Caco-2 (cell line): ENCODE measurements around the gene WDR75. TPM values are rescaled to one million over a fixed set of nuclear protein-coding genes. Genes with fewer than 3 reads are reported as not detected.
A peak's percentile ranks its signal among the peaks of the same experiment; 100 is the strongest.

ENCODE experiments used
- BruUV-seq: library from RNA; stranded (reverse); fragments of 400-500 nt; replicated peaks from 2 replicates; lab custom pipeline; 2021; lab: Mats Ljungman, UMichigan
- CTCF ChIA-PET: fragments of 300-600 bp; sonication (Branson Sonifier 250); formaldehyde crosslinking; loops from one replicate; lab custom pipeline; 2022; ENCODE audit warnings: antibody characterized with exemption; lab: Charles Lee
- POLR2A ChIA-PET: fragments of 300-600 bp; sonication (Branson Sonifier 250); formaldehyde crosslinking; loops from one replicate; lab custom pipeline; 2022; ENCODE audit warnings: antibody characterized with exemption; lab: Charles Lee
- DNase-seq, 2 experiments: peaks; one replicate each; pipeline versions ENCODE4 v3.0.0 to v3.0.0-alpha.2; 2020 to 2022
- H3K27me3 ChIP-seq: replicated peaks from 2 replicates; pipeline ENCODE4 v1.6.0; 2011; ENCODE audit warnings: low read length; ENCODE audit not compliant: control insufficient read depth, insufficient read depth
- H3K36me3 ChIP-seq: 2 replicates; pipeline ENCODE4 v1.5.1; 2011; ENCODE audit warnings: low read length; ENCODE audit not compliant: control insufficient read depth, insufficient read depth
- H3K4me1 ChIP-seq: fragments of 250-450 bp; sonication (Bioruptor Pico); 2 replicates; pipeline ENCODE4 v1.5.1; 2020; ENCODE audit warnings: mild to moderate bottlenecking
- H3K4me3 ChIP-seq: 2 replicates; pipeline ENCODE4 v1.5.1; 2011; ENCODE audit warnings: low read depth, mild to moderate bottlenecking, control low read depth, low read length
- H3K9me3 ChIP-seq: fragments of 250-450 bp; sonication (Bioruptor Pico); 2 replicates; pipeline ENCODE4 v1.5.1; 2020; ENCODE audit warnings: mild to moderate bottlenecking, moderate library complexity
- H3K27ac Mint-ChIP-seq: one replicate; pipeline ENCODE4 v1.8.0; 2022; ENCODE audit warnings: mixed read lengths; ENCODE audit not compliant: unreplicated experiment
- H3K27me3 Mint-ChIP-seq: one replicate; pipeline ENCODE4 v1.8.0; 2022; ENCODE audit warnings: mixed read lengths; ENCODE audit not compliant: insufficient read depth, unreplicated experiment
- H3K36me3 Mint-ChIP-seq: one replicate; pipeline ENCODE4 v1.8.0; 2022; ENCODE audit warnings: mild to moderate bottlenecking, mixed read lengths; ENCODE audit not compliant: insufficient read depth, unreplicated experiment
- H3K4me1 Mint-ChIP-seq: one replicate; pipeline ENCODE4 v1.8.0; 2022; ENCODE audit warnings: low read depth, mixed read lengths; ENCODE audit not compliant: unreplicated experiment
- H3K4me3 Mint-ChIP-seq: one replicate; pipeline ENCODE4 v1.8.0; 2022; ENCODE audit warnings: mild to moderate bottlenecking, moderate library complexity, mixed read lengths; ENCODE audit not compliant: unreplicated experiment
- H3K9me3 Mint-ChIP-seq: one replicate; pipeline ENCODE4 v1.8.0; 2022; ENCODE audit warnings: mixed read lengths; ENCODE audit not compliant: unreplicated experiment
- intact Hi-C: fragments of 100-400 bp; cut with micrococcal nuclease; formaldehyde crosslinking; loops from one replicate; pipeline ENCODE4 v1.10.0; 2022; ENCODE audit not compliant: unreplicated experiment
- total RNA-seq: library from RNA; stranded (reverse); gene quantifications from 2 replicates; pipeline ENCODE4 v1.2.3, GENCODE V29; 2022
- TF ChIP-seq, protein P1 (sequence below), 2 experiments: fragments of 200-600 bp in 1 of 2; IDR thresholded peaks; 1 replicate in 1 of 2; 2 replicates in 1 of 2; pipeline versions ENCODE4 v1.5.1 to v1.8.0; 2011 to 2022; ENCODE audit warnings: antibody characterized with exemption in 1 of 2, control low read depth in 1 of 2, inconsistent platforms in 1 of 2, low read depth in 1 of 2, low read length in 1 of 2, mild to moderate bottlenecking in 1 of 2, moderate library complexity in 1 of 2; ENCODE audit not compliant: insufficient read depth in 1 of 2, severe bottlenecking in 1 of 2, unreplicated experiment in 1 of 2

Gene WDR75
- total RNA-seq, 1 experiment from 2014 or later, result 50.2 TPM

DNA sequence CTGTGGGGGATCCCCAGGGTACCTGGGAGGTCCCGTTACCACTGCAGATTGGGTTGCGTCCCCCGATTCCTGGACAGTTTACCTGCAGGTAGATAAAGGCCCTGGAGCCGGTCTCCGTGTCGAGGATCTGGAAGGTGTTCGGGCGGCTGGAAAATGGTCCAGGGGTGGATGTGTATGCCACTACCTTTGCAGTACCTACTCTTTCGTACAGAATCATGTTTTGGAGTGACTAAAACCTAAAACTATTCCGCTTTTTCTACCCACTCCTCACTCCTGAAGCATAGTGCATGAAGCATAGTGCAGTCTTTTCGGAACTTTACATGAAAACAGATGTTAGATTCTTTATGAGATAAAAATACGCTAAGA, 418 bp downstream of the WDR75 start:
- ChIA-PET CTCF (no interaction called here), POLR2A (interaction anchor here (1.5 kb wide), 2 partner anchors 118 to 139 kb away, joined by 3 to 9 read pairs; partner anchors contain the start of gene SLC40A1)
- Histone ChIP-seq H3K36me3 (no peaks in the 10 kb centered on the region; the same call in 1 of the 2 replicates), H3K9me3 (no peaks in the 10 kb centered on the region), H3K27me3 (no peaks in the 10 kb centered on the region), H3K4me1 (0 out of 2 replicates have a peak, but pooled peaks cover 4% of the 10 kb centered on the region), H3K4me3 (peak overlapping the region; percentile 47)
- TSS peak; percentile 83 for BruUV-seq
- intact Hi-C loops, result loop anchor here (10.0 kb wide), 1 partner anchor 323 kb away; the partner anchor contains the start of gene OSGEPL1
- Mint-ChIP-seq H3K27ac (peak overlapping the region; percentile 98), H3K9me3 (no peaks in the 10 kb centered on the region), H3K27me3 (no peaks in the 10 kb centered on the region), H3K36me3 (peaks cover 10% of the 10 kb centered on the region), H3K4me1 (no peaks in the 10 kb centered on the region), H3K4me3 (peak overlapping the region; percentile 99)
- TF ChIP-seq, protein P1, sequence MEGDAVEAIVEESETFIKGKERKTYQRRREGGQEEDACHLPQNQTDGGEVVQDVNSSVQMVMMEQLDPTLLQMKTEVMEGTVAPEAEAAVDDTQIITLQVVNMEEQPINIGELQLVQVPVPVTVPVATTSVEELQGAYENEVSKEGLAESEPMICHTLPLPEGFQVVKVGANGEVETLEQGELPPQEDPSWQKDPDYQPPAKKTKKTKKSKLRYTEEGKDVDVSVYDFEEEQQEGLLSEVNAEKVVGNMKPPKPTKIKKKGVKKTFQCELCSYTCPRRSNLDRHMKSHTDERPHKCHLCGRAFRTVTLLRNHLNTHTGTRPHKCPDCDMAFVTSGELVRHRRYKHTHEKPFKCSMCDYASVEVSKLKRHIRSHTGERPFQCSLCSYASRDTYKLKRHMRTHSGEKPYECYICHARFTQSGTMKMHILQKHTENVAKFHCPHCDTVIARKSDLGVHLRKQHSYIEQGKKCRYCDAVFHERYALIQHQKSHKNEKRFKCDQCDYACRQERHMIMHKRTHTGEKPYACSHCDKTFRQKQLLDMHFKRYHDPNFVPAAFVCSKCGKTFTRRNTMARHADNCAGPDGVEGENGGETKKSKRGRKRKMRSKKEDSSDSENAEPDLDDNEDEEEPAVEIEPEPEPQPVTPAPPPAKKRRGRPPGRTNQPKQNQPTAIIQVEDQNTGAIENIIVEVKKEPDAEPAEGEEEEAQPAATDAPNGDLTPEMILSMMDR (IDR thresholded peaks at IDR 0.05; ENCODE audit: insufficient read depth in 1 of 2, low read depth in 1 of 2, low read length in 1 of 2, severe bottlenecking in 1 of 2, unreplicated experiment in 1 of 2), result no peak
- DNase-seq, result no peak

DNA sequence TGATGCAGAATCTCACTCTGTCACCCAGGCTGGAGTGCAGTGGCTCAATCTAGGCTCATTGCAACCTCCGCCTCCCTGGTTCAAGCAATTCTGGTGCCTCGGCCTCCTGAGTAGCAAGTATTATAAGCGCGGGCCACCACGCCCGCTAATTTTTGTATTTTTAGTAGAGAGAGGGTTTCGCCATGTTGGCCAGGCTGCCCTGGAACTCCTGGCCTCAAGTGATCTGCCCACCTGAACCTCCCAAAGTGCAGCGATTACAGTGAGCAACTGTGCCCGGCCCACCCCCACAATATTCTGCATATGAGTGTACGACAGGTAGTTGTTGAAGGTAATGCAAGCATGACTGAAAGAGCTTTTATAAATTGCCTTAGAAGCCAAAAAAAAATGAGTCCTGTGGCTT, 1.2 kb downstream of the WDR75 start:
- Mint-ChIP-seq H3K27ac (no peak overlapping the region), H3K4me1 (no peaks in the 10 kb centered on the region), H3K36me3 (peaks cover 10% of the 10 kb centered on the region), H3K27me3 (no peaks in the 10 kb centered on the region), H3K4me3 (peak overlapping the region; percentile 99), H3K9me3 (no peaks in the 10 kb centered on the region)
- H3K27me3 ChIP-seq, result no peaks in the 10 kb centered on the region
- no peak for DNase-seq
- CTCF ChIA-PET, result no interaction called here
- H3K4me3 ChIP-seq, result peak overlapping the region; percentile 47
- H3K36me3 ChIP-seq, result no peaks in the 10 kb centered on the region; the same call in 1 of the 2 replicates
- H3K4me1 ChIP-seq, result 0 out of 2 replicates have a peak, but pooled peaks cover 4% of the 10 kb centered on the region
- POLR2A ChIA-PET, result no interaction called here
- TF ChIP-seq, protein P1 (IDR thresholded peaks at IDR 0.05; ENCODE audit: insufficient read depth in 1 of 2, low read depth in 1 of 2, low read length in 1 of 2, severe bottlenecking in 1 of 2, unreplicated experiment in 1 of 2), result no peak
- no peaks in the 10 kb centered on the region for H3K9me3 ChIP-seq
- BruUV-seq, result no TSS peak
- intact Hi-C loops, result loop anchor here (10.0 kb wide), 1 partner anchor 322 kb away; the partner anchor contains the start of gene OSGEPL1

DNA sequence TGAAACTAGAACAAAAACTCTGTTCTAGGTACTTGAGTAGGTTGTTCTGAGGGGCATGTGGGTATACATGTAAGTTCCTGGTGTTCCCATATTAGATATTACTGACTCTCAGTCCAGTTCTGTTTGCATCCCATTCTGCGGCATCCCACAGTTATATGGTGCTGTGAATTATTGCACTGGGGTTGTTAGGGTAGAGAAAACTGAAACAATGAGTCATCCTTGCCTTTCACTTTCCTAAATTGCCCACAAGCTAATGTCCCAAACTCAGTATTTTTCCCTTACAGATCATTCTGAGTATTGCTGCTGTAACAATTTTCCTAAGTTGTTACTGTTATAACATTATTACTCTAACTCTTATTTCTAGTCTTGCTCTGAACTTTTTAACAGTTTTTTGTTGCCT, 3.0 kb downstream of the WDR75 start:
- ChIA-PET CTCF (no interaction called here), POLR2A (no interaction called here)
- H3K4me1 Mint-ChIP-seq, result no peaks in the 10 kb centered on the region
- H3K27me3 Mint-ChIP-seq, result no peaks in the 10 kb centered on the region
- Histone ChIP-seq H3K27me3 (no peaks in the 10 kb centered on the region), H3K36me3 (no peaks in the 10 kb centered on the region; the same call in 1 of the 2 replicates), H3K9me3 (no peaks in the 10 kb centered on the region), H3K4me3 (no peak overlapping the region), H3K4me1 (0 out of 2 replicates have a peak, but pooled peaks cover 4% of the 10 kb centered on the region)
- TF ChIP-seq, protein P1 (IDR thresholded peaks at IDR 0.05; ENCODE audit: insufficient read depth in 1 of 2, low read depth in 1 of 2, low read length in 1 of 2, severe bottlenecking in 1 of 2, unreplicated experiment in 1 of 2), result no peak
- peaks cover 19% of the 10 kb centered on the region for H3K36me3 Mint-ChIP-seq
- no peaks in the 10 kb centered on the region for H3K9me3 Mint-ChIP-seq
- no TSS peak for BruUV-seq
- H3K27ac Mint-ChIP-seq, result no peak overlapping the region
- DNase-seq, result no peak
- intact Hi-C loops, result loop anchor here (10.0 kb wide), 1 partner anchor 320 kb away; the partner anchor contains the start of gene OSGEPL1
- H3K4me3 Mint-ChIP-seq, result no peak overlapping the region
